ENCODE results near the gene CACNA1H. TPM values are rescaled to one million over a fixed set of nuclear protein-coding genes. Genes with fewer than 3 reads are reported as not detected.

Gene CACNA1H
- total RNA-seq, 6 experiments from 2014 or later, result 0.56 to 14.0 (median 5.0) TPM

- H3K4me1 ChIP-seq, result peaks cover 0 to 10% (median 4%) of the 10 kb centered on the region in 4 donors
- no peaks in the 10 kb centered on the region for H3K27me3 ChIP-seq
- no peaks in the 10 kb centered on the region for H3K36me3 ChIP-seq
- intact Hi-C loops (cut with DNase I), result no loop called here
- no peak for DNase-seq
- no peaks in the 10 kb centered on the region for H3K9me3 ChIP-seq
- ATAC-seq, result no peak
- TF ChIP-seq POLR2A (IDR thresholded peaks at IDR 0.05) (no peak), CTCF (IDR thresholded peaks at IDR 0.05) (no peak)
- 79% methylated on average over 11 of the region's 40 CpGs for WGBS (ENCODE audit: insufficient coverage, low coverage, low lambda C conversion rate, missing lambda C conversion rate)
- H3K4me3 ChIP-seq, result no peak overlapping the region
- no peak overlapping the region for H3K27ac ChIP-seq
These were observed 69.0 kb downstream of the CACNA1H start for GRCh38 chr16:1221628-1222552.

GRCh38 chr16:1222553-1223354, 69.8 kb downstream of the CACNA1H start:
- Histone ChIP-seq H3K36me3 (no peaks in the 10 kb centered on the region), H3K9me3 (no peaks in the 10 kb centered on the region), H3K4me1 (peaks cover 0 to 10% (median 4%) of the 10 kb centered on the region in 4 donors), H3K27me3 (no peaks in the 10 kb centered on the region), H3K27ac (no peak overlapping the region), H3K4me3 (no peak overlapping the region)
- no peak for DNase-seq
- ATAC-seq, result no peak
- TF ChIP-seq POLR2A (IDR thresholded peaks at IDR 0.05) (no peak), CTCF (IDR thresholded peaks at IDR 0.05) (no peak)
- WGBS (ENCODE audit: insufficient coverage, low coverage, low lambda C conversion rate, missing lambda C conversion rate), result 59% methylated on average over 5 of the region's 25 CpGs
- intact Hi-C loops (cut with DNase I), result no loop called here

- Histone ChIP-seq H3K4me3 (no peak overlapping the region), H3K27me3 (no peaks in the 10 kb centered on the region), H3K9me3 (no peaks in the 10 kb centered on the region), H3K36me3 (no peaks in the 10 kb centered on the region), H3K27ac (no peak overlapping the region), H3K4me1 (peaks cover 0 to 10% (median 4%) of the 10 kb centered on the region in 4 donors)
- ATAC-seq, result no peak
- TF ChIP-seq POLR2A (IDR thresholded peaks at IDR 0.05), result no peak
- no peak for TF ChIP-seq CTCF (IDR thresholded peaks at IDR 0.05)
- DNase-seq, result no peak
- WGBS (ENCODE audit: insufficient coverage, low coverage, low lambda C conversion rate, missing lambda C conversion rate), result 84% methylated on average over 11 of the region's 38 CpGs
- intact Hi-C loops (cut with DNase I), result no loop called here
These were observed 70.7 kb downstream of the CACNA1H start for GRCh38 chr16:1223355-1224214.

- Histone ChIP-seq H3K4me1 (peaks cover 0 to 10% (median 4%) of the 10 kb centered on the region in 4 donors), H3K9me3 (no peaks in the 10 kb centered on the region), H3K27me3 (no peaks in the 10 kb centered on the region), H3K4me3 (no peak overlapping the region), H3K27ac (no peak overlapping the region), H3K36me3 (no peaks in the 10 kb centered on the region)
- no peak for ATAC-seq
- no peak for TF ChIP-seq POLR2A (IDR thresholded peaks at IDR 0.05)
- no CpG with 5 or more reads among the region's 9 CpGs for WGBS (ENCODE audit: insufficient coverage, low coverage, low lambda C conversion rate, missing lambda C conversion rate)
- intact Hi-C loops (cut with DNase I), result no loop called here
- DNase-seq, result no peak
These were observed 71.7 kb downstream of the CACNA1H start for GRCh38 chr16:1224558-1224957.

Measured in right lobe of liver (tissue), 6 donors.